Thymus (tissue), 11 donors: Measurements from ENCODE around the gene FAM8A1. TPM values are rescaled to one million over a fixed set of nuclear protein-coding genes. Genes with fewer than 3 reads are reported as not detected.

ENCODE experiments used
- DNase-seq, 9 donors: peaks; one replicate each; pipeline ENCODE4 v3.0.0-alpha.2; 2013; ENCODE audit warnings: low spot score in 9 of 9, low read depth in 6 of 9, missing footprints in 1 of 9
- H3K27ac ChIP-seq, 2 donors: one replicate each; pipeline ENCODE4 v1.5.1; 2013; ENCODE audit warnings: control low read depth in 1 of 2, low read depth in 1 of 2, low read length in 1 of 2, mild to moderate bottlenecking in 1 of 2, moderate library complexity in 1 of 2
- H3K27me3 ChIP-seq, 2 donors: one replicate each; pipeline ENCODE4 v1.5.1; 2013; ENCODE audit warnings: low read length in 1 of 2; ENCODE audit not compliant: control insufficient read depth in 2 of 2, insufficient read depth in 1 of 2
- H3K36me3 ChIP-seq, 2 donors: one replicate each; pipeline ENCODE4 v1.5.1; 2013; ENCODE audit warnings: low read length in 1 of 2, mild to moderate bottlenecking in 1 of 2, moderate library complexity in 1 of 2; ENCODE audit not compliant: control insufficient read depth in 2 of 2, insufficient read depth in 2 of 2
- H3K4me1 ChIP-seq, 2 donors: one replicate each; pipeline ENCODE4 v1.5.1; 2013; ENCODE audit warnings: low read length in 2 of 2; ENCODE audit not compliant: control insufficient read depth in 2 of 2, insufficient read depth in 2 of 2
- H3K4me3 ChIP-seq, 2 donors: one replicate each; pipeline ENCODE4 v1.5.1; 2013; ENCODE audit warnings: low read length in 2 of 2, control low read depth in 1 of 2, mild to moderate bottlenecking in 1 of 2
- H3K9me3 ChIP-seq, 2 donors: one replicate each; pipeline ENCODE4 v1.5.1; 2013; ENCODE audit warnings: low read length in 1 of 2, mild to moderate bottlenecking in 1 of 2; ENCODE audit not compliant: control insufficient read depth in 2 of 2, insufficient read depth in 1 of 2
- WGBS: extraction: QIAGEN DNeasy Blood & Tissue Kit; methylation state at CpG from one replicate; pipeline ENCODE4 v1.1.7; 2013; 5-methylcytosine and 5-hydroxymethylcytosine counted together
- polyA plus RNA-seq: library from polyadenylated mRNA; stranded (reverse); fragments of 200-250 nt; gene quantifications from one replicate; pipeline ENCODE4 v1.2.3, GENCODE V29; 2013
- total RNA-seq: library from RNA; stranded (reverse); fragments of 120-200 nt; gene quantifications from one replicate; pipeline ENCODE4 v1.2.4, GENCODE V29; 2013
- donor health status: healthy.

Gene FAM8A1
- total and polyA plus RNA-seq, 2 donors: 15.7 to 16.8 TPM

- Histone ChIP-seq H3K9me3 (no peaks in the 10 kb centered on the region), H3K36me3 (peaks cover 7 to 59% of the 10 kb centered on the region in 2 donors), H3K4me1 (peaks cover 12 to 17% of the 10 kb centered on the region in 2 donors), H3K27ac (no peak overlapping the region), H3K4me3 (no peak overlapping the region), H3K27me3 (no peaks in the 10 kb centered on the region)
- no peak for DNase-seq
- WGBS: 98% methylated on average over 4 of the region's 4 CpGs
Observed at GRCh38 chr6:17635568-17635967, 35.5 kb downstream of the FAM8A1 start.

DNA sequence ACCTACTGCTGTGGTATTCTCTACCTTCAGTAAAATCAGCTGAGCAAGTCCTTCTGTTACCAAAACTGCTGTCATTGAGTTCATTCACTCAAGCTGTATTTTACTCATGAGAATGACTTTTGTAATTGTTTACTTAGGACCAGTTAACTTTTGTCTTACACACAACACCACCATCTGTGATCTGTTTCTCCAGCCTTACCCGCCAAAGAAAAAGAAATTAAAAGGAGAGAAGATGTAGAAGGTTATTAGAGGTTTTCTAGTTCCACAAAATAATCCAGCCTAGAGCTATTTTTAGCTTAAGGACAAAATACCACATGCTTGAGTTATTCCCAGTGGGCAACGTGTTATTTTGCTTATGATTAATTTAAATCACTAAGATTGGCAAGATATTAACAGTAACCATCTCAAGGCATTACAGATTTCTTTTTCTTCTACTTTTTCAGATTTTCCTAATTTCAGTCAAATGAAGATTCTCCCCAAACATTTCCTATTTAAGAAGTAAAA is 38.2 kb downstream of the FAM8A1 start:
- Histone ChIP-seq H3K4me3 (no peak overlapping the region), H3K36me3 (peaks cover 17 to 56% of the 10 kb centered on the region in 2 donors), H3K4me1 (peaks cover 12 to 14% of the 10 kb centered on the region in 2 donors), H3K9me3 (no peaks in the 10 kb centered on the region), H3K27ac (no peak overlapping the region), H3K27me3 (no peaks in the 10 kb centered on the region)
- WGBS: 95% methylated on average over 2 of the region's 2 CpGs
- no peak for DNase-seq

GRCh38 chr6:17640477-17640917 is 40.4 kb downstream of the FAM8A1 start:
- Histone ChIP-seq H3K36me3 (peaks cover 31 to 67% of the 10 kb centered on the region in 2 donors), H3K27ac (no peak overlapping the region), H3K9me3 (no peaks in the 10 kb centered on the region), H3K4me1 (no peaks in the 10 kb centered on the region), H3K4me3 (no peak overlapping the region), H3K27me3 (no peaks in the 10 kb centered on the region)
- no peak for DNase-seq
- WGBS: 98% methylated on average over 3 of the region's 3 CpGs

GRCh38 chr6:17648745-17649144 is 48.6 kb downstream of the FAM8A1 start:
- WGBS: 97% methylated on average over 3 of the region's 3 CpGs
- no peak overlapping the region for H3K27ac ChIP-seq
- no peaks in the 10 kb centered on the region for H3K4me1 ChIP-seq
- H3K36me3 ChIP-seq: peaks cover 34 to 51% of the 10 kb centered on the region in 2 donors
- H3K4me3 ChIP-seq: no peak overlapping the region
- H3K27me3 ChIP-seq: no peaks in the 10 kb centered on the region
- H3K9me3 ChIP-seq: no peaks in the 10 kb centered on the region
- no peak for DNase-seq

DNA sequence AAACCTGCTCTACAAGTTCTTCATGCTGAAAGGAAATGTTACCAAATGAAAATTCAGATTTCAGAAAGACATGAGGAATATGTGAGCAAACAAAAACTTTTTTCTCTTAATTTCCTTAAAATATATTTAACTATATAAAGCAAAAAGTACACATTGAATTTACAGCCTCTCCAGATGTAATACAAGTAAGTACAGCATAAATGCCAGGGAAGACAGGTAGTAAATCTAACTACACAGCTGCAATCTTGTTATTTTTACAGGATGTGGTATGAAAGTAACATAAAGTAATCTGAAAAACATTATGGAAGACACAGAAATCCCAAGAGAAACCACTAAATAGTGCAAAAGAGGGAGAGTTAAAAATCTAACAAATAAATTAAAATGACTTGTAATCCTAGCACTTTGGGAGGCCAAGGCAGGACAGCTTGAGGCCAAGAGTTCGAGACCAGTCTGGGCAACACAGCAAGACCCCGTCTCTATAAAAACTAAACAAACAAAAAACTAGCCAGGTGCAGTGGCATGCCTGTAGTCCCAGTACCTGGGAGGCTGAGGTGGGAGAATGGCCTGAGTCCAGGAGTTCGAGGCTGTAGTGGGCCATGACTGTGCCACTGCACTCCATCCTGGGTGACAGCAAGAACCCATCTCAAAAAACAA is 50.7 kb downstream of the FAM8A1 start:
- Histone ChIP-seq H3K4me3 (no peak overlapping the region), H3K27ac (no peak overlapping the region), H3K9me3 (no peaks in the 10 kb centered on the region), H3K4me1 (no peaks in the 10 kb centered on the region), H3K36me3 (peaks cover 20 to 40% of the 10 kb centered on the region in 2 donors), H3K27me3 (no peaks in the 10 kb centered on the region)
- no peak for DNase-seq
- 97% methylated on average over 3 of the region's 3 CpGs for WGBS

GRCh38 chr6:17653198-17653882 is 53.2 kb downstream of the FAM8A1 start:
- H3K27me3 ChIP-seq: no peaks in the 10 kb centered on the region
- no peak overlapping the region for H3K4me3 ChIP-seq
- H3K27ac ChIP-seq: no peak overlapping the region
- 79% methylated on average over 5 of the region's 5 CpGs for WGBS
- no peaks in the 10 kb centered on the region for H3K4me1 ChIP-seq
- no peak for DNase-seq
- H3K36me3 ChIP-seq: peaks cover 16 to 41% of the 10 kb centered on the region in 2 donors
- no peaks in the 10 kb centered on the region for H3K9me3 ChIP-seq

DNA sequence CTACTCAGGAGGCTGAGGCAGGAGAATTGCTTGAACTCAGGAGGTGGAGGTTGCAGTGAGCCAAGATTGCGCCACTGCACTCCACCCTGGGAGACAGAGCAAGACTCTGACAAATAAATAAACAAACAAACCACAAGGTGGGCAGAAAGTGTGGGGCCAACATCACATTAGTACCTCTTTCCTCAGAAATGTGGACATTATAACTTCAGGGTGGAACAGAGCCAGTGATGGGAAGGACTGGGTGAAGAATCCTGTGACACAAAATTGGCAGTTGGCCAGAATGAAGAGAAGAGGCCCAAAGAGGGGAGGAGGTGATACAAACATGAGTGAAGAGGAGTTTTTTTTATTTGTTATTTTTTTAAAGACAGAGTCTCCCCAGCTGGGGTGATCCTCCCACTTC is 56.0 kb downstream of the FAM8A1 start:
- H3K4me3 ChIP-seq: no peak overlapping the region
- H3K27ac ChIP-seq: no peak overlapping the region
- no peaks in the 10 kb centered on the region for H3K27me3 ChIP-seq
- H3K4me1 ChIP-seq: no peaks in the 10 kb centered on the region
- H3K9me3 ChIP-seq: no peaks in the 10 kb centered on the region
- H3K36me3 ChIP-seq: peaks cover 6 to 48% of the 10 kb centered on the region in 2 donors
- DNase-seq: no peak
- WGBS: 100% methylated on average over 1 of the region's 1 CpG

DNA sequence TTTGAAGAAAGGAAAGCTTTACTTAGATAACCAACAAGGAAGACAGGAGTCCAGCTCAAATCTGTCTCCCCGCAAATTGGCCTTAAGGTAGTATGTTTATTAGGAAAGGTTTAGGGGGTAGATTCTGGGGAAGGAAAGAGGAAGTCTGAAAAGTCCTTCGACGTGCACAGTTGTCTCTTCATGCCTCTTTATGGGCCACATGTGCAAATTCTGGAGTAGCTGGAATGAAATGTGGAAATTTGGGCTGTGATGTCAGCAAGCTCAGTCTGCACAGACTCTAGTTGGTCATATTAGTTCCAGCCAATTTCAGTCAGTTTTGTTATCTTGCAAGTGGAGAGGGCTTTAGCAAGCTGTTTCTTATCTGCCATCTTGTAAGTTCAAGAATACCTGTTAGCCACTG is 56.5 kb downstream of the FAM8A1 start:
- no peak for DNase-seq
- Histone ChIP-seq H3K9me3 (no peaks in the 10 kb centered on the region), H3K36me3 (peaks cover 10 to 51% of the 10 kb centered on the region in 2 donors), H3K4me1 (no peaks in the 10 kb centered on the region), H3K4me3 (no peak overlapping the region), H3K27ac (no peak overlapping the region), H3K27me3 (no peaks in the 10 kb centered on the region)
- 64% methylated on average over 3 of the region's 3 CpGs for WGBS
